ENCODE measurements around the gene TMEM266.

Gene TMEM266

DNA sequence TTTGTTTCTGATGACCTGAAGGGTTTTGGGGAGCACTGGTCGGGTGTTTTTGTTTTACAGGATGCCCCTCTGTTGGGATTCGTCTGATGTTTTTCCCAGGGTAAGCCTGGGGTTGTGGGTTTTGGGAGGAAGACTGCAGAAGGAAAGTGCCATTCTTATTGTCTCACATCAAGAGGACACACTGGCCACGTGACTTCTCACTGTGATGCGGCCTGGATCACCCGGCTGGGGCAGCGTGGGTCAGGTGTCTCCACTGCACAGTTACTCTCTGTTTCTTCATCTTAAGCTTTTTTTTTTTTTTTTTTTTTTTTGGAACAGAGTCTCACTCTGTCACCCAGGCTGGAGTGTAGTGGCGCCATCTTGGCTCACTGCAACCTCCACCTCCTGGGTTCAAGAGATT is 120.5 kb downstream of the TMEM266 start:
- ATAC-seq: no peak
- TF ChIP-seq RARB (CRISPR knock-in tag; IDR thresholded peaks at IDR 0.05) (no peak), ZFP30 (CRISPR knock-in tag; IDR thresholded peaks at IDR 0.05) (no peak), ZNF565 (CRISPR knock-in tag; conservative IDR thresholded peaks at IDR 0.05; ENCODE audit: low read depth) (no peak), CSRNP3 (CRISPR knock-in tag; IDR thresholded peaks at IDR 0.05) (no peak)
- TF ChIP-seq, protein P1, sequence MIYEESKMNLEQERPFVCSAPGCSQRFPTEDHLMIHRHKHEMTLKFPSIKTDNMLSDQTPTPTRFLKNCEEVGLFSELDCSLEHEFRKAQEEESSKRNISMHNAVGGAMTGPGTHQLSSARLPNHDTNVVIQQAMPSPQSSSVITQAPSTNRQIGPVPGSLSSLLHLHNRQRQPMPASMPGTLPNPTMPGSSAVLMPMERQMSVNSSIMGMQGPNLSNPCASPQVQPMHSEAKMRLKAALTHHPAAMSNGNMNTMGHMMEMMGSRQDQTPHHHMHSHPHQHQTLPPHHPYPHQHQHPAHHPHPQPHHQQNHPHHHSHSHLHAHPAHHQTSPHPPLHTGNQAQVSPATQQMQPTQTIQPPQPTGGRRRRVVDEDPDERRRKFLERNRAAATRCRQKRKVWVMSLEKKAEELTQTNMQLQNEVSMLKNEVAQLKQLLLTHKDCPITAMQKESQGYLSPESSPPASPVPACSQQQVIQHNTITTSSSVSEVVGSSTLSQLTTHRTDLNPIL (CRISPR knock-in tag; IDR thresholded peaks at IDR 0.05; ENCODE audit: low read depth): no peak

GRCh38 chr15:76181705-76182107 is 121.9 kb downstream of the TMEM266 start:
- ATAC-seq: no peak
- TF ChIP-seq ZNF8 (CRISPR knock-in tag; IDR thresholded peaks at IDR 0.05) (no peak), ZFP30 (CRISPR knock-in tag; IDR thresholded peaks at IDR 0.05) (no peak), OSR1 (CRISPR knock-in tag; IDR thresholded peaks at IDR 0.05) (no peak), GLIS3 (CRISPR knock-in tag; IDR thresholded peaks at IDR 0.05) (no peak), CSDC2 (CRISPR knock-in tag; IDR thresholded peaks at IDR 0.05) (no peak), ISL1 (CRISPR knock-in tag; IDR thresholded peaks at IDR 0.05) (no peak), TCF4 (CRISPR knock-in tag; IDR thresholded peaks at IDR 0.05; ENCODE audit: borderline replicate concordance) (no peak), BACH2 (CRISPR knock-in tag; IDR thresholded peaks at IDR 0.05; ENCODE audit: borderline replicate concordance) (no peak), PPARA (CRISPR knock-in tag; IDR thresholded peaks at IDR 0.05; ENCODE audit: borderline replicate concordance) (no peak), CSRNP3 (CRISPR knock-in tag; IDR thresholded peaks at IDR 0.05) (no peak), ARNTL (CRISPR knock-in tag; IDR thresholded peaks at IDR 0.05; ENCODE audit: borderline replicate concordance, low read depth) (no peak), ZNF565 (CRISPR knock-in tag; conservative IDR thresholded peaks at IDR 0.05; ENCODE audit: low read depth) (no peak), TOX (CRISPR knock-in tag; IDR thresholded peaks at IDR 0.05; ENCODE audit: borderline replicate concordance) (no peak), RARB (CRISPR knock-in tag; IDR thresholded peaks at IDR 0.05) (no peak), ZFP3 (CRISPR knock-in tag; IDR thresholded peaks at IDR 0.05) (no peak)
- TF ChIP-seq, protein P2, sequence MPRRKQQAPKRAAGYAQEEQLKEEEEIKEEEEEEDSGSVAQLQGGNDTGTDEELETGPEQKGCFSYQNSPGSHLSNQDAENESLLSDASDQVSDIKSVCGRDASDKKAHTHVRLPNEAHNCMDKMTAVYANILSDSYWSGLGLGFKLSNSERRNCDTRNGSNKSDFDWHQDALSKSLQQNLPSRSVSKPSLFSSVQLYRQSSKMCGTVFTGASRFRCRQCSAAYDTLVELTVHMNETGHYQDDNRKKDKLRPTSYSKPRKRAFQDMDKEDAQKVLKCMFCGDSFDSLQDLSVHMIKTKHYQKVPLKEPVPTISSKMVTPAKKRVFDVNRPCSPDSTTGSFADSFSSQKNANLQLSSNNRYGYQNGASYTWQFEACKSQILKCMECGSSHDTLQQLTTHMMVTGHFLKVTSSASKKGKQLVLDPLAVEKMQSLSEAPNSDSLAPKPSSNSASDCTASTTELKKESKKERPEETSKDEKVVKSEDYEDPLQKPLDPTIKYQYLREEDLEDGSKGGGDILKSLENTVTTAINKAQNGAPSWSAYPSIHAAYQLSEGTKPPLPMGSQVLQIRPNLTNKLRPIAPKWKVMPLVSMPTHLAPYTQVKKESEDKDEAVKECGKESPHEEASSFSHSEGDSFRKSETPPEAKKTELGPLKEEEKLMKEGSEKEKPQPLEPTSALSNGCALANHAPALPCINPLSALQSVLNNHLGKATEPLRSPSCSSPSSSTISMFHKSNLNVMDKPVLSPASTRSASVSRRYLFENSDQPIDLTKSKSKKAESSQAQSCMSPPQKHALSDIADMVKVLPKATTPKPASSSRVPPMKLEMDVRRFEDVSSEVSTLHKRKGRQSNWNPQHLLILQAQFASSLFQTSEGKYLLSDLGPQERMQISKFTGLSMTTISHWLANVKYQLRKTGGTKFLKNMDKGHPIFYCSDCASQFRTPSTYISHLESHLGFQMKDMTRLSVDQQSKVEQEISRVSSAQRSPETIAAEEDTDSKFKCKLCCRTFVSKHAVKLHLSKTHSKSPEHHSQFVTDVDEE (CRISPR knock-in tag; IDR thresholded peaks at IDR 0.05): no peak
- TF ChIP-seq, protein P3, sequence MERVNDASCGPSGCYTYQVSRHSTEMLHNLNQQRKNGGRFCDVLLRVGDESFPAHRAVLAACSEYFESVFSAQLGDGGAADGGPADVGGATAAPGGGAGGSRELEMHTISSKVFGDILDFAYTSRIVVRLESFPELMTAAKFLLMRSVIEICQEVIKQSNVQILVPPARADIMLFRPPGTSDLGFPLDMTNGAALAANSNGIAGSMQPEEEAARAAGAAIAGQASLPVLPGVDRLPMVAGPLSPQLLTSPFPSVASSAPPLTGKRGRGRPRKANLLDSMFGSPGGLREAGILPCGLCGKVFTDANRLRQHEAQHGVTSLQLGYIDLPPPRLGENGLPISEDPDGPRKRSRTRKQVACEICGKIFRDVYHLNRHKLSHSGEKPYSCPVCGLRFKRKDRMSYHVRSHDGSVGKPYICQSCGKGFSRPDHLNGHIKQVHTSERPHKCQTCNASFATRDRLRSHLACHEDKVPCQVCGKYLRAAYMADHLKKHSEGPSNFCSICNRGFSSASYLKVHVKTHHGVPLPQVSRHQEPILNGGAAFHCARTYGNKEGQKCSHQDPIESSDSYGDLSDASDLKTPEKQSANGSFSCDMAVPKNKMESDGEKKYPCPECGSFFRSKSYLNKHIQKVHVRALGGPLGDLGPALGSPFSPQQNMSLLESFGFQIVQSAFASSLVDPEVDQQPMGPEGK (CRISPR knock-in tag; IDR thresholded peaks at IDR 0.05; ENCODE audit: borderline replicate concordance): no peak

GRCh38 chr15:76183930-76184649 is 124.3 kb downstream of the TMEM266 start:
- ATAC-seq: peak; percentile 69
- TF ChIP-seq ISL1 (CRISPR knock-in tag; IDR thresholded peaks at IDR 0.05) (peak; percentile 79), ZC3H10 (CRISPR knock-in tag; IDR thresholded peaks at IDR 0.05) (no peak), ZFP30 (CRISPR knock-in tag; IDR thresholded peaks at IDR 0.05) (no peak)
- TF ChIP-seq, protein P1 (CRISPR knock-in tag; IDR thresholded peaks at IDR 0.05; ENCODE audit: low read depth): no peak
- TF ChIP-seq, protein P3 (CRISPR knock-in tag; IDR thresholded peaks at IDR 0.05; ENCODE audit: borderline replicate concordance): 0 out of 2 replicates have a peak, but pooled peaks have one; percentile 16
